Mammary epithelial cell (primary cell): ENCODE results near the gene HMCN2.

Experiments
- EZH2 ChIP-seq: IDR thresholded peaks from 2 replicates; pipeline ENCODE4 v1.6.1; 2012; ENCODE audit warnings: low read length, inconsistent platforms, borderline replicate concordance
- TF ChIP-seq, protein P1 (sequence below), 2 donors: IDR thresholded peaks in 1 of 2; conservative IDR thresholded peaks in 1 of 2; 2 replicates each; pipeline ENCODE4 v1.5.1; 2011 to 2012; ENCODE audit warnings: inconsistent platforms in 2 of 2, low read length in 2 of 2, mild to moderate bottlenecking in 2 of 2, control low read depth in 1 of 2, low read depth in 1 of 2; ENCODE audit not compliant: insufficient read depth in 1 of 2; ENCODE audit errors: extremely low read depth in 1 of 2

DNA sequence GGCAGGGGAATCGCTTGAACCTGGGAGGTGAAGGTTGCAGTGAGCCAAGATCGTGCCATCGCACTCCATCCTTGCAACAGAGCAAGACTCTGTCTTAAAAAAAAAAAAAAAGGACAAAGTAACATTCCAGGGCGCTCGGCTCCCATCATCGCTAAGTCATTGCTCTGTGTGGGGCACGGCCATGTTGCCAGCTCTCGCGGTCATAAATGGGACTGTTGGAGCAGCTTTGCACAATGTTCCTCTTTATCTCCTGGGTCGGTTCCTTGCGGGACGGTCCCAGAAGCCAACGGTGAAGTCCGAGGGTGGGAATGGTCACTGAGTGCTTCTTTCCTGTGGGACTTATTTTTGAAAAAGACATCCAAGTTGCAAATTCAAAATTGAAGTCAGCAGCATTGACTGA, 65.5 kb downstream of the HMCN2 start:
- TF ChIP-seq, protein P1, sequence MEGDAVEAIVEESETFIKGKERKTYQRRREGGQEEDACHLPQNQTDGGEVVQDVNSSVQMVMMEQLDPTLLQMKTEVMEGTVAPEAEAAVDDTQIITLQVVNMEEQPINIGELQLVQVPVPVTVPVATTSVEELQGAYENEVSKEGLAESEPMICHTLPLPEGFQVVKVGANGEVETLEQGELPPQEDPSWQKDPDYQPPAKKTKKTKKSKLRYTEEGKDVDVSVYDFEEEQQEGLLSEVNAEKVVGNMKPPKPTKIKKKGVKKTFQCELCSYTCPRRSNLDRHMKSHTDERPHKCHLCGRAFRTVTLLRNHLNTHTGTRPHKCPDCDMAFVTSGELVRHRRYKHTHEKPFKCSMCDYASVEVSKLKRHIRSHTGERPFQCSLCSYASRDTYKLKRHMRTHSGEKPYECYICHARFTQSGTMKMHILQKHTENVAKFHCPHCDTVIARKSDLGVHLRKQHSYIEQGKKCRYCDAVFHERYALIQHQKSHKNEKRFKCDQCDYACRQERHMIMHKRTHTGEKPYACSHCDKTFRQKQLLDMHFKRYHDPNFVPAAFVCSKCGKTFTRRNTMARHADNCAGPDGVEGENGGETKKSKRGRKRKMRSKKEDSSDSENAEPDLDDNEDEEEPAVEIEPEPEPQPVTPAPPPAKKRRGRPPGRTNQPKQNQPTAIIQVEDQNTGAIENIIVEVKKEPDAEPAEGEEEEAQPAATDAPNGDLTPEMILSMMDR (conservative IDR thresholded peaks at IDR 0.05 in 1 of 2, IDR thresholded peaks at IDR 0.05 in 1 of 2; ENCODE audit: extremely low read depth in 1 of 2, insufficient read depth in 1 of 2, low read depth in 1 of 2, low read length in 2 of 2), result no peak
- TF ChIP-seq EZH2, result no peak
